Gastroesophageal sphincter (tissue), 4 donors: ENCODE data around the gene TMEM214. TPM values are rescaled to one million over a fixed set of nuclear protein-coding genes. Genes with fewer than 3 reads are reported as not detected.
"Not testable (repeated sequence)": the region's sequence is repeated elsewhere in the genome, so short reads cannot be mapped to it uniquely, and the experiment has no call there.

Experiments used
- ATAC-seq: fragments of 150-250 bp; one replicate; pipeline ENCODE4 v1.9.1; 2016; ENCODE audit warnings: mild to moderate bottlenecking, moderate library complexity
- H3K27ac ChIP-seq, 4 donors: fragments of 200-600 bp; sonication (generic) in 3 of 4; 1 replicate in 3 of 4; 2 replicates in 1 of 4; pipeline ENCODE4 v1.5.1; 2016 to 2019
- H3K27me3 ChIP-seq: fragments of 200-600 bp; sonication (generic); one replicate; pipeline ENCODE4 v1.5.1; 2019
- H3K36me3 ChIP-seq, 2 donors: fragments of 200-600 bp; sonication (generic); one replicate each; pipeline ENCODE4 v1.5.1; 2019; ENCODE audit warnings: control low read depth in 1 of 2
- H3K4me1 ChIP-seq, 3 donors: fragments of 200-600 bp; sonication (generic); 1 replicate in 2 of 3; 2 replicates in 1 of 3; pipeline ENCODE4 v1.5.1; 2016 to 2019; ENCODE audit warnings: control low read depth in 2 of 3
- H3K4me3 ChIP-seq, 2 donors: fragments of 200-600 bp; sonication (generic); one replicate each; pipeline ENCODE4 v1.5.1; 2019; ENCODE audit warnings: mild to moderate bottlenecking in 1 of 2, moderate library complexity in 1 of 2
- H3K9me3 ChIP-seq, 3 donors: fragments of 200-600 bp; sonication (generic); one replicate each; pipeline ENCODE4 v1.5.1; 2017 to 2019; ENCODE audit warnings: control low read depth in 2 of 3
- CTCF ChIP-seq, 4 experiments: fragments of 200-600 bp in 2 of 4; fragments of 450-650 bp in 2 of 4; sonication (generic) in 1 of 4; IDR thresholded peaks; one replicate each; pipeline ENCODE4 v1.5.1; 2017 to 2019; ENCODE audit warnings: antibody characterized with exemption in 4 of 4, mild to moderate bottlenecking in 2 of 4, moderate library complexity in 2 of 4
- EP300 ChIP-seq: sonication (generic); formaldehyde crosslinking; IDR thresholded peaks from one replicate; pipeline ENCODE4 v1.6.1; 2017; ENCODE audit warnings: antibody characterized with exemption, mild to moderate bottlenecking
- POLR2A ChIP-seq, 2 donors: fragments of 450-650 bp; IDR thresholded peaks; one replicate each; pipeline ENCODE4 v1.6.1; 2017; ENCODE audit warnings: antibody characterized with exemption in 2 of 2, mild to moderate bottlenecking in 2 of 2, moderate library complexity in 1 of 2
- POLR2AphosphoS5 ChIP-seq: sonication (generic); formaldehyde crosslinking; IDR thresholded peaks from one replicate; pipeline ENCODE4 v1.6.1; 2017; ENCODE audit warnings: antibody characterized with exemption
- WGBS, 2 donors: methylation state at CpG; one replicate each; pipeline ENCODE4 v1.1.5; 2018; ENCODE audit warnings: low coverage in 1 of 2; 5-methylcytosine and 5-hydroxymethylcytosine counted together
- total RNA-seq, 4 donors: library from RNA; depleted of rRNA; stranded (reverse); fragments of >200 nt; gene quantifications; one replicate each; pipeline ENCODE4 v1.1.0, GENCODE V29; 2016

The TMEM214 gene
- total RNA-seq, 4 donors from 2014 or later: 16.7 to 39.4 (median 30.3) TPM

- peak overlapping the region; percentile 39 to 98 (median 96) for H3K27ac ChIP-seq
- no peaks in the 10 kb centered on the region for H3K9me3 ChIP-seq
- ATAC-seq: no peak
- no peak overlapping the region for H3K4me3 ChIP-seq
- peaks cover 5 to 91% (median 43%) of the 10 kb centered on the region in 3 donors for H3K4me1 ChIP-seq
- TF ChIP-seq CTCF (IDR thresholded peaks at IDR 0.05) (no peak), POLR2AphosphoS5 (no peak), EP300 (no peak), POLR2A (IDR thresholded peaks at IDR 0.05) (no peak)
- H3K36me3 ChIP-seq: peaks cover 0 to 15% of the 10 kb centered on the region in 2 donors
- 11% methylated on average over 2 of the region's 2 CpGs; no CpG with 5 or more reads in 1 of the 2 donors for WGBS, 2 donors
- H3K27me3 ChIP-seq: no peaks in the 10 kb centered on the region
Observed at GRCh38 chr2:27073782-27074181, 41.0 kb downstream of the TMEM214 start.

- Histone ChIP-seq H3K27me3 (no peaks in the 10 kb centered on the region), H3K36me3 (peaks cover 0 to 4% of the 10 kb centered on the region in 2 donors), H3K9me3 (no peaks in the 10 kb centered on the region), H3K27ac (peak overlapping the region; percentile 21 to 98 (median 96)), H3K4me3 (no peak overlapping the region), H3K4me1 (peaks cover 3 to 91% (median 33%) of the 10 kb centered on the region in 3 donors)
- ATAC-seq: no peak
- 29 to 47% methylated on average over 3 to 4 of the region's 4 CpGs for WGBS, 2 donors
- TF ChIP-seq EP300: no peak
- TF ChIP-seq POLR2A (IDR thresholded peaks at IDR 0.05): no peak
- no peak for TF ChIP-seq POLR2AphosphoS5
- no peak for TF ChIP-seq CTCF (IDR thresholded peaks at IDR 0.05)
Observed at GRCh38 chr2:27074738-27075565, 42.2 kb downstream of the TMEM214 start.

GRCh38 chr2:27075566-27075871 lies 42.8 kb downstream of the TMEM214 start:
- Histone ChIP-seq H3K27ac (peak overlapping the region in 3 of 4 donors; percentile 96 to 98 (median 97)), H3K4me1 (peaks cover 0 to 91% (median 33%) of the 10 kb centered on the region in 3 donors)
- H3K27me3 ChIP-seq, H3K9me3 ChIP-seq, H3K4me3 ChIP-seq, H3K36me3 ChIP-seq, ATAC-seq: not testable (repeated sequence)
- WGBS, 2 donors: 17 to 75% methylated on average over 1 to 4 of the region's 6 CpGs

DNA sequence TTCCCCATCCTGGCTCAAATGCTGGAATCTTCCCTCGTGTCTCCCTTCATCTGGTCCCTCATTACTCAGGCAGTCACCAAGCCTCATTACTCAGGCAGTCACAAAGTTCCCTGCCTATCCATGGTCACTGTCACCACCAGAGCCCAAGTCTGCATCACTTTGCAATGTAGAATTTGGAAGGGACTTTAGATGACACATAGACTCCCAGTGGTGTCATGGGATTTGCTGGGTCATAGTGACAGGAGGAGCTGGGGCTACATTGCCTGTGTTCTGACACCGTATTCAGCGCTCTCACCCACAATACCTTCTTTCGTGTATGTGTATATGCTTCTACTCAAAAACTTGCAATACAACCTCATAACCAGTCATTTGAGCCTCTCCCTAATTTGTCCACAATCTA lies 43.6 kb downstream of the TMEM214 start:
- H3K36me3 ChIP-seq: no peaks in the 10 kb centered on the region
- WGBS, 2 donors: 61 to 89% methylated on average over 4 of the region's 4 CpGs
- peak overlapping the region in 3 of 4 donors; percentile 96 to 98 (median 97) for H3K27ac ChIP-seq
- no peak overlapping the region for H3K4me3 ChIP-seq
- ATAC-seq: no peak
- no peaks in the 10 kb centered on the region for H3K27me3 ChIP-seq
- H3K9me3 ChIP-seq: no peaks in the 10 kb centered on the region
- peaks cover 0 to 93% (median 34%) of the 10 kb centered on the region in 3 donors for H3K4me1 ChIP-seq
- TF ChIP-seq POLR2A (IDR thresholded peaks at IDR 0.05): no peak
- no peak for TF ChIP-seq CTCF (IDR thresholded peaks at IDR 0.05)
- TF ChIP-seq EP300: no peak
- TF ChIP-seq POLR2AphosphoS5: no peak

DNA sequence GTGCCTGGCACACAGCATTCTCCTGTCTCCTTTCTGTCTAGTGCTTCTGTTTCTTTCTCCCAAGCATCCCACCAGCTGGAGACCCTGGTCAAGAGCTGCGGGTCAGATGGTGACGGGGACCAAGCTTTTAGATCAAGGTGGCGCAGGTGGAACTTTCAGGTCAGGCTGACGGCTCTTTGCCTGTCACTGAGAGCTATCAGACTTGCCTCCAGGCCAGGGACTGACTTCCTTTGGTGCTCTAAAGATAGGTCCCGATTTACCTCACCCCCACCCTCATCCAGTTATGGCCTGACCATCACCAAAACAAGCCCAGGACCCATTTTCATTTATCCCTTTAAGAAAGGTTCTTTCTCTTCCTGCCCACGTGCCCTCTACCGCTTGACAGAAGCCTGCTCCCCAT lies 44.5 kb downstream of the TMEM214 start:
- no peaks in the 10 kb centered on the region for H3K9me3 ChIP-seq
- no peak overlapping the region for H3K4me3 ChIP-seq
- H3K36me3 ChIP-seq: peaks cover 0 to 6% of the 10 kb centered on the region in 2 donors
- no peaks in the 10 kb centered on the region for H3K27me3 ChIP-seq
- peak overlapping the region; percentile 93 to 98 (median 96) for H3K27ac ChIP-seq
- peaks cover 2 to 98% (median 43%) of the 10 kb centered on the region in 3 donors for H3K4me1 ChIP-seq
- WGBS, 2 donors: 22 to 26% methylated on average over 3 to 4 of the region's 7 CpGs
- no peak for ATAC-seq
- TF ChIP-seq POLR2AphosphoS5 (no peak), POLR2A (IDR thresholded peaks at IDR 0.05) (no peak), EP300 (no peak), CTCF (IDR thresholded peaks at IDR 0.05) (no peak)
